ENCODE measurements around the gene WWC1. TPM values are rescaled to one million over a fixed set of nuclear protein-coding genes. Genes with fewer than 3 reads are reported as not detected.
"Not testable (repeated sequence)": the region's sequence is repeated elsewhere in the genome, so short reads cannot be mapped to it uniquely, and the experiment has no call there.

The WWC1 gene
- total RNA-seq, 1 donor from 2014 or later: 13.7 TPM

- DNase-seq (ENCODE audit: low read depth, low spot score): no peak
- Mint-ChIP-seq H3K4me1 (no peaks in the 10 kb centered on the region), H3K9me3 (no peaks in the 10 kb centered on the region), H3K27me3 (ENCODE audit: low read depth) (no peaks in the 10 kb centered on the region), H3K27ac (ENCODE audit: unreplicated experiment) (no peak overlapping the region), H3K4me3 (no peak overlapping the region), H3K36me3 (ENCODE audit: low read depth) (peaks cover 2% of the 10 kb centered on the region)
- no peak for TF ChIP-seq CTCF (conservative IDR thresholded peaks at IDR 0.05)
Measured at GRCh38 chr5:168428552-168428951, 137.1 kb downstream of the WWC1 start.

- no peak overlapping the region for H3K4me3 Mint-ChIP-seq
- peak overlapping the region; percentile 35 for H3K27ac Mint-ChIP-seq (ENCODE audit: unreplicated experiment)
Measured at GRCh38 chr5:168430296-168430695, 138.9 kb downstream of the WWC1 start.

GRCh38 chr5:168432903-168433302, 141.5 kb downstream of the WWC1 start:
- Mint-ChIP-seq H3K27me3 (ENCODE audit: low read depth) (no peaks in the 10 kb centered on the region), H3K36me3 (ENCODE audit: low read depth) (peaks cover 6% of the 10 kb centered on the region), H3K4me3 (no peak overlapping the region), H3K9me3 (no peaks in the 10 kb centered on the region), H3K27ac (ENCODE audit: unreplicated experiment) (no peak overlapping the region), H3K4me1 (peaks cover 25% of the 10 kb centered on the region)
- DNase-seq (ENCODE audit: low read depth, low spot score): no peak
- no peak for TF ChIP-seq CTCF (conservative IDR thresholded peaks at IDR 0.05)

More at GRCh38 chr5:168430296-168430695, 138.9 kb downstream of the WWC1 start:
- DNase-seq (ENCODE audit: low read depth, low spot score): no peak
- H3K9me3 Mint-ChIP-seq: no peaks in the 10 kb centered on the region
- peaks cover 17% of the 10 kb centered on the region for H3K4me1 Mint-ChIP-seq
- H3K36me3 Mint-ChIP-seq (ENCODE audit: low read depth): peaks cover 2% of the 10 kb centered on the region
- TF ChIP-seq CTCF (conservative IDR thresholded peaks at IDR 0.05): no peak
- H3K27me3 Mint-ChIP-seq (ENCODE audit: low read depth): no peaks in the 10 kb centered on the region

- Mint-ChIP-seq H3K4me1 (peaks cover 25% of the 10 kb centered on the region), H3K27me3 (ENCODE audit: low read depth) (no peaks in the 10 kb centered on the region), H3K36me3 (ENCODE audit: low read depth) (peaks cover 4% of the 10 kb centered on the region), H3K27ac (ENCODE audit: unreplicated experiment) (peak overlapping the region; percentile 90), H3K9me3 (no peaks in the 10 kb centered on the region), H3K4me3 (no peak overlapping the region)
- no peak for TF ChIP-seq CTCF (conservative IDR thresholded peaks at IDR 0.05)
- DNase-seq (ENCODE audit: low read depth, low spot score): peak; percentile 12
Measured at GRCh38 chr5:168434001-168434400, 142.6 kb downstream of the WWC1 start.

- H3K4me1 Mint-ChIP-seq: peaks cover 25% of the 10 kb centered on the region
- H3K4me3 Mint-ChIP-seq: no peak overlapping the region
- peak overlapping the region; percentile 90 for H3K27ac Mint-ChIP-seq (ENCODE audit: unreplicated experiment)
- DNase-seq (ENCODE audit: low read depth, low spot score): no peak
- peaks cover 4% of the 10 kb centered on the region for H3K36me3 Mint-ChIP-seq (ENCODE audit: low read depth)
- H3K27me3 Mint-ChIP-seq (ENCODE audit: low read depth): no peaks in the 10 kb centered on the region
- no peaks in the 10 kb centered on the region for H3K9me3 Mint-ChIP-seq
- no peak for TF ChIP-seq CTCF (conservative IDR thresholded peaks at IDR 0.05)
Measured at GRCh38 chr5:168434746-168435321, 143.4 kb downstream of the WWC1 start.

GRCh38 chr5:168435340-168435739, 143.9 kb downstream of the WWC1 start:
- not testable (repeated sequence) for DNase-seq (ENCODE audit: low read depth, low spot score); H3K9me3 Mint-ChIP-seq; H3K27ac Mint-ChIP-seq (ENCODE audit: unreplicated experiment); H3K4me3 Mint-ChIP-seq; H3K36me3 Mint-ChIP-seq (ENCODE audit: low read depth); H3K27me3 Mint-ChIP-seq (ENCODE audit: low read depth)
- H3K4me1 Mint-ChIP-seq: peaks cover 25% of the 10 kb centered on the region

Measured in neural crest cell (in vitro differentiated cells).